T1000 (cell line): ENCODE results near the gene TRIM62.

Source experiments
- DNase-seq: peaks from one replicate; lab custom pipeline; 2025; ENCODE audit warnings: mixed read lengths; lab: John Stamatoyannopoulos, UW

The TRIM62 gene

DNA sequence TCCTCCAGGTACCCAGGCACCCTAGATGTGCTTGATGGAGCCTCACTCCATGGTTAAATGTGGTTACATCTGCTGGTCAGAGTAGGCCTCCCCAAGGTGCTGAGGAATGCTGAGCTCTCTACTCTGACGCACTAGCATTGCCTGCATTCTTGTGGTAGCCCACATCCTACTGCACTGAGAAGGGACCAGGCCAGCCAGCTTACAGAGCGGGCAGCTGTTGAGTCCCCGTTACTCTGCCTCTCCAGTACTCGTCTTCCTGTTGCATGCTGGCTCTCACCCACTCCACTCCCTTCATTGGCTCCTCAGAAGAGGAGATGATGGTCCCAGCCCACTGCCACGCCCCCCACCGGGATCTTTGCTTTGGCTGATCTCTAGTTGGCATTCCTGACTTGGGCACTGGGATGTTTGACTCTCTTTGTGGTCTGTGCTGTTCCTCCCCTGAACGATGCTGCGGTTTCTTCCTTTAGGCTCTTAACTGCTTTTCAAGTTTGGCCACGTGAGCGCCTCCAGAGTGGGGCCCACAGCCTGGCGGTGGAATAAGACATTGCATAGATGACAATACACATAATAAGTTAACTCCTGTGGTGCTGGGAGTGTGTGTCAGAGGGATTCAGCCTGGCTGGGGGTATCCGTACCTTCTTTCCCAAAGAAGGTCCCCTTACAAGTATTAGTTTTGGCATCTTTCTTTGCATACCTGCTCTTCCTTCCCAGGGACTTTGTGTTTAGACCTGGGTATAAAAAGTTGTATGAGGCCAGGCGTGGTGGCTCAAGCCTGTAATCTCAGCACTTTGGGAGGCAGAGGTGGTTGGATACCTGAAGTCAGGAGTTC, 82.3 kb downstream of the TRIM62 start:
- peak; percentile 98 for DNase-seq

DNA sequence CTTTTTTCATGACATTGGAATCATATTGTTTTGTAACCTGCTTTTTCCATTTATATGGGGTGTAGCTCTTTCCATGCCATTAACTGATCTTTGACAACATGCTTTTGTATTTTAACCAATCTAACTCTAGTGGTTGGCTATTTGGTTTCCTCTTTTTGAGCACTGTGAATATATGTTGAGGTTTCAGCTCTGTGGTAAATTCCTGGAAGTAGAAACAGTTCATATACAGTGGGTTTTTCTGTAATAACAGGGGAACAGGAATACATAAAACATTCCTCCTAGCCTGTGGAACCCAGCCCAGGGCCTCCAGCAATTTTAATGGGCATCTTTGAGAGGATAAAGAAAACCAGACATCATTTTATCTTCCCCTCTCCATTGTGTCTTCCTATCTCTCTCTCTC, 83.5 kb downstream of the TRIM62 start:
- DNase-seq = no peak

DNA sequence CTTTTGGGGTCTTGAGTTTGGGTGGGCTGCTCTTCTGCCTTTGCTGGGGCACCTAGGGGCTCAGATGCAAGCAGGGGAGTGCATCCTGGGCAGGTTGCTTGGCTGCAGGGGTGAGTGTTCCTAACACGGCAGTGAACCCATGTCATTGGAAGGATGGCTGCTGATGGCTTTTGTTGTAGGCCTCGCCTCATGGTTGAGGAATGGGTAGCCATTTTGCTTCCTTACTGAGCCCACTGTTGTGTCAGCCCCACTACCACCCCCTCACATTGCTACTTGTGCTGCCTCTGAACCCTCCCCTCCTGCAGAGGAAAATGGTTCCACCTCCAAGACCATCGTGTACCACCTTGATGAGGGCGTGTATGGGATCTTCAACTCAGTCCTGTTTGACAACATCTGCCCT, 84.1 kb downstream of the TRIM62 start:
- no peak for DNase-seq

DNA sequence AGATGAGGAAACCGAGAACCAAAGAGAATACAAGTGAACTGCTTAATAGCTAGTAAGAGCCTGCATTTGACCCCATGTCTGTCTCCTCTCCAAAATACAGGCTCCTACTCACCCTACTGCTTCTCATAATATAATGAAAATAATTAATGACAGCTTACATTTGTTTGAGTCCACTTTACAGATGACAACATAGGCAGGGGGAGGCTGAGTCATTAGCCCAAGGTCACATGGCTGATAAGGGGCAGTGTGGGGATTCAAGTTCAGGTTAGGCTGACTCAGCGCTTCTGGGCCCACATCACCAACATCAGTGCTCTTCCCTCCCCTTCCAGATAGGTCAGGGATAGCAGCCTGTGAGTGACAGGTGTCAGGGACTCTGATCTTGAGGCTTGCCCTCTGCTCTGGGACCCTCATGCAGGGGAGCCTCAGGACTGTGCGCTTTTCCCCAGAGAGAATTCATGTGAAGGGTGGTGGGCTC, 84.7 kb downstream of the TRIM62 start:
- DNase-seq = no peak

DNA sequence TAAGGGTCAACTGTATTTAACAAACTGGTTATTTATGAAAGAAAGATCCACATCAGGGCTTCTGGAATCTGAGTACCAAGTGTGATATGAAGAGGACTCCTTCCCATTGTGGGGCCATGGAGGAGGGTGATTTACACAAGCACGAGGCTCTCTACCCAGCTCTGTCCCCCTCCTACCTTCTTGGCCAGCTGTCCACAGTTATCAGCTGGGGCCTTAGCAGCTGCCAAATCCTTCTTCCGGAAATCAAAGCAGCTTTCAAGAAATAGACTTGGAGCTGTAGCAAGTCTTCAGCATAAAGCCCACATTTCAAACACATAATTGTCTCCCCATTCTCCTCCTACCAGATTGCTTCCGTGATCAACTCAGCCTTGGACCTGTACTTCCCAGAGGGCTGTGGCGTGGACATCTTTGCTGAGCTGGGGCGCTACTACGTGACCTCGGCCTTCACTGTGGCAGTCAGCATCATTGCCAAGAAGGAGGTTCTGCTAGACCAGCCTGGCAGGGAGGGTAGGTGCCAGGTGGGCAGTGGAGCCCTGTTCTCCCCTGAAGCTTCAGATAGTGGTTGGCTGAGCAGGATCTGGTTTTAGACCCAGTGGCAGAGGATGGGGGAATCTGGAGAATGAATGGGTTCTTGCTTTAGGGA, 85.4 kb downstream of the TRIM62 start:
- no peak for DNase-seq
